Central memory CD8-positive, alpha-beta T cell (primary cell): ENCODE measurements around the gene PLPPR5.
"Not testable (repeated sequence)": the region's sequence is repeated elsewhere in the genome, so short reads cannot be mapped to it uniquely, and the experiment has no call there.

Experiments used
- ATAC-seq: fragments of 150-1000 bp; cut with Tn5 transposase; replicated peaks from 2 replicates; pipeline ENCODE4 v1.10.0; 2022; ENCODE audit warnings: mild to moderate bottlenecking, moderate FRiP score, moderate number of reproducible peaks; ENCODE audit not compliant: poor library complexity, severe bottlenecking; ENCODE audit errors: extremely low read depth
- DNase-seq, 2 donors: peaks; one replicate each; pipeline ENCODE4 v3.0.0; 2021; ENCODE audit warnings: low spot score in 2 of 2
- H3K27ac Mint-ChIP-seq: one replicate; pipeline ENCODE4 v1.8.0; 2022; ENCODE audit warnings: low read depth, mild to moderate bottlenecking, moderate library complexity, mixed read lengths
- H3K27me3 Mint-ChIP-seq: one replicate; pipeline ENCODE4 v1.8.0; 2022; ENCODE audit warnings: mixed read lengths
- H3K36me3 Mint-ChIP-seq: one replicate; pipeline ENCODE4 v1.8.0; 2022; ENCODE audit warnings: mild to moderate bottlenecking, moderate library complexity, mixed read lengths; ENCODE audit not compliant: insufficient read depth
- H3K4me1 Mint-ChIP-seq: one replicate; pipeline ENCODE4 v1.8.0; 2022; ENCODE audit warnings: mixed read lengths
- H3K4me3 Mint-ChIP-seq: one replicate; pipeline ENCODE4 v1.8.0; 2022; ENCODE audit warnings: mild to moderate bottlenecking, moderate library complexity, mixed read lengths
- H3K9me3 Mint-ChIP-seq: one replicate; pipeline ENCODE4 v1.8.0; 2022; ENCODE audit warnings: mixed read lengths

Gene PLPPR5

GRCh38 chr1:99004861-99005442 lies at the start of gene PLPPR5:
Gene PLPPR5 (minus strand): TSS chr1:99004861. CDS start chr1:99004671, 190 bp downstream.
- Mint-ChIP-seq H3K27ac (no peak within 1 kb of the TSS), H3K27me3 (peaks cover 88% of the 10 kb centered on the region), H3K36me3 (peaks cover 2% of the 10 kb centered on the region), H3K4me3 (peak within 1 kb of the TSS; percentile 71), H3K4me1 (peaks cover 6% of the 10 kb centered on the region), H3K9me3 (no peaks in the 10 kb centered on the region)
- DNase-seq, result no peak
- peak; percentile 31 for ATAC-seq

- H3K9me3 Mint-ChIP-seq, result no peaks in the 10 kb centered on the region
Observed at GRCh38 chr1:99051611-99052283, 47.1 kb upstream of the PLPPR5 start.

GRCh38 chr1:99049745-99050144 lies 45.1 kb upstream of the PLPPR5 start:
- H3K27ac Mint-ChIP-seq, result no peak overlapping the region
- no peak overlapping the region for H3K4me3 Mint-ChIP-seq
- DNase-seq (no peak), ATAC-seq (no peak)
- no peaks in the 10 kb centered on the region for H3K27me3 Mint-ChIP-seq
- peaks cover 2% of the 10 kb centered on the region for H3K36me3 Mint-ChIP-seq
- no peaks in the 10 kb centered on the region for H3K4me1 Mint-ChIP-seq
- no peaks in the 10 kb centered on the region for H3K9me3 Mint-ChIP-seq

More at GRCh38 chr1:99051611-99052283, 47.1 kb upstream of the PLPPR5 start:
- DNase-seq, result no peak
- H3K4me1 Mint-ChIP-seq, result no peaks in the 10 kb centered on the region
- H3K36me3 Mint-ChIP-seq, result no peaks in the 10 kb centered on the region
- H3K4me3 Mint-ChIP-seq, result no peak overlapping the region
- no peak for ATAC-seq
- no peak overlapping the region for H3K27ac Mint-ChIP-seq
- H3K27me3 Mint-ChIP-seq, result no peaks in the 10 kb centered on the region

GRCh38 chr1:99036746-99037145 lies 32.1 kb upstream of the PLPPR5 start:
- Mint-ChIP-seq H3K27me3 (peaks cover 26% of the 10 kb centered on the region), H3K9me3 (peaks cover 26% of the 10 kb centered on the region)
- not testable (repeated sequence) for ATAC-seq, DNase-seq, H3K4me3 Mint-ChIP-seq, H3K27ac Mint-ChIP-seq, H3K36me3 Mint-ChIP-seq, H3K4me1 Mint-ChIP-seq

GRCh38 chr1:99018313-99018712 lies 13.7 kb upstream of the PLPPR5 start:
- Mint-ChIP-seq H3K27ac (no peak overlapping the region), H3K9me3 (no peaks in the 10 kb centered on the region), H3K4me1 (no peaks in the 10 kb centered on the region), H3K27me3 (peaks cover 10% of the 10 kb centered on the region), H3K36me3 (no peaks in the 10 kb centered on the region), H3K4me3 (no peak overlapping the region)
- DNase-seq, result no peak
- no peak for ATAC-seq

GRCh38 chr1:99017655-99018054 lies 13.0 kb upstream of the PLPPR5 start:
- Mint-ChIP-seq H3K4me3 (no peak overlapping the region), H3K36me3 (peaks cover 3% of the 10 kb centered on the region), H3K27ac (no peak overlapping the region), H3K4me1 (no peaks in the 10 kb centered on the region), H3K27me3 (peaks cover 10% of the 10 kb centered on the region), H3K9me3 (no peaks in the 10 kb centered on the region)
- ATAC-seq, result no peak
- no peak for DNase-seq

- H3K4me3 Mint-ChIP-seq, result no peak overlapping the region
- no peaks in the 10 kb centered on the region for H3K9me3 Mint-ChIP-seq
- H3K27me3 Mint-ChIP-seq, result peaks cover 39% of the 10 kb centered on the region
- peaks cover 3% of the 10 kb centered on the region for H3K36me3 Mint-ChIP-seq
- H3K27ac Mint-ChIP-seq, result no peak overlapping the region
- no peak for DNase-seq
- no peak for ATAC-seq
- peaks cover 2% of the 10 kb centered on the region for H3K4me1 Mint-ChIP-seq
Observed at GRCh38 chr1:99010679-99011078, 6.0 kb upstream of the PLPPR5 start.

- H3K4me1 Mint-ChIP-seq, result peaks cover 6% of the 10 kb centered on the region
- no peak for DNase-seq
- no peaks in the 10 kb centered on the region for H3K9me3 Mint-ChIP-seq
- H3K27me3 Mint-ChIP-seq, result peaks cover 66% of the 10 kb centered on the region
- ATAC-seq, result no peak
- H3K27ac Mint-ChIP-seq, result no peak overlapping the region
- no peak overlapping the region for H3K4me3 Mint-ChIP-seq
- H3K36me3 Mint-ChIP-seq, result peaks cover 2% of the 10 kb centered on the region
Observed at GRCh38 chr1:99007366-99007765, 2.7 kb upstream of the PLPPR5 start.

- peaks cover 6% of the 10 kb centered on the region for H3K4me1 Mint-ChIP-seq
- H3K27me3 Mint-ChIP-seq, result peaks cover 83% of the 10 kb centered on the region
- peaks cover 2% of the 10 kb centered on the region for H3K36me3 Mint-ChIP-seq
- no peak overlapping the region for H3K27ac Mint-ChIP-seq
- ATAC-seq (no peak), DNase-seq (no peak)
- no peaks in the 10 kb centered on the region for H3K9me3 Mint-ChIP-seq
- H3K4me3 Mint-ChIP-seq, result peak overlapping the region; percentile 71
Observed at GRCh38 chr1:99005537-99005942, 879 bp upstream of the PLPPR5 start.

GRCh38 chr1:99004254-99004860 lies 304 bp downstream of the PLPPR5 start:
- Mint-ChIP-seq H3K9me3 (no peaks in the 10 kb centered on the region), H3K27ac (no peak overlapping the region), H3K4me1 (peaks cover 6% of the 10 kb centered on the region), H3K4me3 (peak overlapping the region; percentile 68), H3K36me3 (peaks cover 2% of the 10 kb centered on the region), H3K27me3 (peaks cover 93% of the 10 kb centered on the region)
- DNase-seq (no peak), ATAC-seq (peak; percentile 54)

GRCh38 chr1:99003581-99004253 lies 944 bp downstream of the PLPPR5 start:
- H3K9me3 Mint-ChIP-seq, result no peaks in the 10 kb centered on the region
- no peak overlapping the region for H3K27ac Mint-ChIP-seq
- H3K36me3 Mint-ChIP-seq, result peaks cover 3% of the 10 kb centered on the region
- H3K4me3 Mint-ChIP-seq, result peak overlapping the region; percentile 68
- ATAC-seq (no peak), DNase-seq (no peak)
- peaks cover 90% of the 10 kb centered on the region for H3K27me3 Mint-ChIP-seq
- H3K4me1 Mint-ChIP-seq, result peaks cover 6% of the 10 kb centered on the region

- Mint-ChIP-seq H3K4me3 (no peak overlapping the region), H3K27me3 (peaks cover 6% of the 10 kb centered on the region), H3K9me3 (no peaks in the 10 kb centered on the region), H3K27ac (no peak overlapping the region), H3K36me3 (no peaks in the 10 kb centered on the region), H3K4me1 (no peaks in the 10 kb centered on the region)
- ATAC-seq, result no peak
- no peak for DNase-seq
Observed at GRCh38 chr1:98992844-98993243, 11.8 kb downstream of the PLPPR5 start.
